Osteoblast (primary cell): ENCODE data around the gene STH. TPM values are rescaled to one million over a fixed set of nuclear protein-coding genes. Genes with fewer than 3 reads are reported as not detected.
"Not testable (repeated sequence)": the region's sequence is repeated elsewhere in the genome, so short reads cannot be mapped to it uniquely, and the experiment has no call there.

Source experiments
- DNase-seq: peaks from one replicate; pipeline ENCODE4 v3.0.0; 2011; ENCODE audit warnings: low spot score, mixed read lengths; ENCODE audit not compliant: insufficient read length; ENCODE audit errors: missing footprints
- H2AFZ ChIP-seq: 2 replicates; pipeline ENCODE4 v1.6.0; 2011; ENCODE audit warnings: mild to moderate bottlenecking, low read length
- H3K27ac ChIP-seq: 2 replicates; pipeline ENCODE4 v1.5.1; 2011; ENCODE audit warnings: mild to moderate bottlenecking, low read depth, low read length, moderate library complexity
- H3K27me3 ChIP-seq: 2 replicates; pipeline ENCODE4 v1.6.0; 2012; ENCODE audit warnings: mild to moderate bottlenecking, control low read depth, inconsistent platforms, low read length, moderate library complexity; ENCODE audit not compliant: insufficient read depth
- H3K36me3 ChIP-seq: 2 replicates; pipeline ENCODE4 v1.5.1; 2011; ENCODE audit warnings: mild to moderate bottlenecking, low read length, control low read depth, moderate library complexity; ENCODE audit not compliant: insufficient read depth
- H3K4me1 ChIP-seq: 2 replicates; pipeline ENCODE4 v1.5.1; 2011; ENCODE audit warnings: mild to moderate bottlenecking, low read length, control low read depth, moderate library complexity; ENCODE audit not compliant: insufficient read depth
- H3K4me2 ChIP-seq: 2 replicates; pipeline ENCODE4 v1.6.0; 2011; ENCODE audit warnings: mild to moderate bottlenecking, low read length; ENCODE audit not compliant: insufficient read depth
- H3K4me3 ChIP-seq: fragments of 200-600 bp; sonication (generic); 3 replicates; pipeline ENCODE4 v1.5.1; 2012; ENCODE audit warnings: mild to moderate bottlenecking, low read length, inconsistent platforms; ENCODE audit not compliant: insufficient read depth
- H3K79me2 ChIP-seq: 2 replicates; pipeline ENCODE4 v1.6.0; 2012; ENCODE audit warnings: mild to moderate bottlenecking, low read length, control low read depth, inconsistent platforms; ENCODE audit not compliant: insufficient read depth
- H3K9me3 ChIP-seq: 2 replicates; pipeline ENCODE4 v1.5.1; 2011; ENCODE audit warnings: low read depth, low read length, control low read depth
- H4K20me1 ChIP-seq: 2 replicates; pipeline ENCODE4 v1.6.0; 2012; ENCODE audit warnings: mild to moderate bottlenecking, low read length, control low read depth; ENCODE audit not compliant: insufficient read depth
- total RNA-seq: library from RNA; depleted of rRNA; stranded (reverse); fragments of >200 nt; gene quantifications from 2 replicates; pipeline ENCODE4 v1.2.3, GENCODE V29; 2012
- TF ChIP-seq, protein P1 (sequence below): IDR thresholded peaks from 2 replicates; pipeline ENCODE4 v1.5.1; 2011; ENCODE audit warnings: mild to moderate bottlenecking, low read depth, low read length, moderate library complexity; ENCODE audit errors: extremely low read depth

The STH gene
- total RNA-seq, 1 donor, result not detected

DNA sequence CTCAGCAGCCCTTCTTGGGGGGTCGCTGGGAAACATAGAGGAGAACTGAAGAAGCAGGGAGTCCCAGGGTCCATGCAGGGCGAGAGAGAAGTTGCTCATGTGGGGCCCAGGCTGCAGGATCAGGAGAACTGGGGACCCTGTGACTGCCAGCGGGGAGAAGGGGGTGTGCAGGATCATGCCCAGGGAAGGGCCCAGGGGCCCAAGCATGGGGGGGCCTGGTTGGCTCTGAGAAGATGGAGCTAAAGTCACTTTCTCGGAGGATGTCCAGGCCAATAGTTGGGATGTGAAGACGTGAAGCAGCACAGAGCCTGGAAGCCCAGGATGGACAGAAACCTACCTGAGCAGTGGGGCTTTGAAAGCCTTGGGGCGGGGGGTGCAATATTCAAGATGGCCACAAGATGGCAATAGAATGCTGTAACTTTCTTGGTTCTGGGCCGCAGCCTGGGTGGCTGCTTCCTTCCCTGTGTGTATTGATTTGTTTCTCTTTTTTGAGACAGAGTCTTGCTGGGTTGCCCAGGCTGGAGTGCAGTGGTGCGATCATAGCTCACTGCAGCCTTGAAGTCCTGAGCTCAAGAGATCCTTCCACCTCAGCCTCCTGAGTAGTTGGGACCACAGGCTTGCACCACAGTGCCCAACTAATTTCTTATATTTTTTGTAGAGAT, 3.4 kb downstream of the STH start:
- Histone ChIP-seq H3K79me2 (no peaks in the 10 kb centered on the region), H3K27ac (no peak overlapping the region), H2AFZ (no peak overlapping the region), H3K36me3 (no peaks in the 10 kb centered on the region), H3K27me3 (no peaks in the 10 kb centered on the region), H3K4me3 (no peak overlapping the region), H3K9me3 (no peaks in the 10 kb centered on the region), H4K20me1 (no peaks in the 10 kb centered on the region), H3K4me1 (peaks cover 8% of the 10 kb centered on the region), H3K4me2 (no peak overlapping the region)
- TF ChIP-seq, protein P1, sequence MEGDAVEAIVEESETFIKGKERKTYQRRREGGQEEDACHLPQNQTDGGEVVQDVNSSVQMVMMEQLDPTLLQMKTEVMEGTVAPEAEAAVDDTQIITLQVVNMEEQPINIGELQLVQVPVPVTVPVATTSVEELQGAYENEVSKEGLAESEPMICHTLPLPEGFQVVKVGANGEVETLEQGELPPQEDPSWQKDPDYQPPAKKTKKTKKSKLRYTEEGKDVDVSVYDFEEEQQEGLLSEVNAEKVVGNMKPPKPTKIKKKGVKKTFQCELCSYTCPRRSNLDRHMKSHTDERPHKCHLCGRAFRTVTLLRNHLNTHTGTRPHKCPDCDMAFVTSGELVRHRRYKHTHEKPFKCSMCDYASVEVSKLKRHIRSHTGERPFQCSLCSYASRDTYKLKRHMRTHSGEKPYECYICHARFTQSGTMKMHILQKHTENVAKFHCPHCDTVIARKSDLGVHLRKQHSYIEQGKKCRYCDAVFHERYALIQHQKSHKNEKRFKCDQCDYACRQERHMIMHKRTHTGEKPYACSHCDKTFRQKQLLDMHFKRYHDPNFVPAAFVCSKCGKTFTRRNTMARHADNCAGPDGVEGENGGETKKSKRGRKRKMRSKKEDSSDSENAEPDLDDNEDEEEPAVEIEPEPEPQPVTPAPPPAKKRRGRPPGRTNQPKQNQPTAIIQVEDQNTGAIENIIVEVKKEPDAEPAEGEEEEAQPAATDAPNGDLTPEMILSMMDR, result peak; percentile 85
- peak; percentile 95 for DNase-seq

DNA sequence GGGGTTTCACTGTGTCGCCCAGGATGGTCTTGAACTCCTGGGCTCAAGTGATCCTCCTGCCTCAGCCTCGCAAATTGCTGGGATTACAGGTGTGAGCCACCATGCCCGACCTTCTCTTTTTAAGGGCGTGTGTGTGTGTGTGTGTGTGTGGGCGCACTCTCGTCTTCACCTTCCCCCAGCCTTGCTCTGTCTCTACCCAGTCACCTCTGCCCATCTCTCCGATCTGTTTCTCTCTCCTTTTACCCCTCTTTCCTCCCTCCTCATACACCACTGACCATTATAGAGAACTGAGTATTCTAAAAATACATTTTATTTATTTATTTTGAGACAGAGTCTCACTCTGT, 3.9 kb downstream of the STH start:
- Histone ChIP-seq H3K9me3 (no peaks in the 10 kb centered on the region), H3K4me3 (no peak overlapping the region), H3K27me3 (no peaks in the 10 kb centered on the region), H4K20me1 (no peaks in the 10 kb centered on the region), H3K79me2 (no peaks in the 10 kb centered on the region), H2AFZ (no peak overlapping the region), H3K4me1 (peaks cover 4% of the 10 kb centered on the region), H3K4me2 (no peak overlapping the region), H3K36me3 (no peaks in the 10 kb centered on the region), H3K27ac (no peak overlapping the region)
- DNase-seq, result no peak
- TF ChIP-seq, protein P1, result no peak

DNA sequence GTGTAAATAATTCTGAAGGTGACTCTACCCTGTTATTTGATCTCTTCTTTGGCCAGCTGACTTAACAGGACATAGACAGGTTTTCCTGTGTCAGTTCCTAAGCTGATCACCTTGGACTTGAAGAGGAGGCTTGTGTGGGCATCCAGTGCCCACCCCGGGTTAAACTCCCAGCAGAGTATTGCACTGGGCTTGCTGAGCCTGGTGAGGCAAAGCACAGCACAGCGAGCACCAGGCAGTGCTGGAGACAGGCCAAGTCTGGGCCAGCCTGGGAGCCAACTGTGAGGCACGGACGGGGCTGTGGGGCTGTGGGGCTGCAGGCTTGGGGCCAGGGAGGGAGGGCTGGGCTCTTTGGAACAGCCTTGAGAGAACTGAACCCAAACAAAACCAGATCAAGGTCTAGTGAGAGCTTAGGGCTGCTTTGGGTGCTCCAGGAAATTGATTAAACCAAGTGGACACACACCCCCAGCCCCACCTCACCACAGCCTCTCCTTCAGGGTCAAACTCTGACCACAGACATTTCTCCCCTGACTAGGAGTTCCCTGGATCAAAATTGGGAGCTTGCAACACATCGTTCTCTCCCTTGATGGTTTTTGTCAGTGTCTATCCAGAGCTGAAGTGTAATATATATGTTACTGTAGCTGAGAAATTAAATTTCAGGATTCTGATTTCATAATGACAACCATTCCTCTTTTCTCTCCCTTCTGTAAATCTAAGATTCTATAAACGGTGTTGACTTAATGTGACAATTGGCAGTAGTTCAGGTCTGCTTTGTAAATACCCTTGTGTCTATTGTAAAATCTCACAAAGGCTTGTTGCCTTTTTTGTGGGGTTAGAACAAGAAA, 5.1 kb downstream of the STH start:
- H4K20me1 ChIP-seq, result no peaks in the 10 kb centered on the region
- TF ChIP-seq, protein P1, result no peak
- peak overlapping the region; percentile 44 for H2AFZ ChIP-seq
- no peak overlapping the region for H3K4me3 ChIP-seq
- peak; percentile 64 for DNase-seq
- H3K27me3 ChIP-seq, result no peaks in the 10 kb centered on the region
- H3K27ac ChIP-seq, result no peak overlapping the region
- H3K79me2 ChIP-seq, result no peaks in the 10 kb centered on the region
- H3K4me1 ChIP-seq, result peaks cover 3% of the 10 kb centered on the region
- H3K36me3 ChIP-seq, result no peaks in the 10 kb centered on the region
- no peak overlapping the region for H3K4me2 ChIP-seq
- H3K9me3 ChIP-seq, result no peaks in the 10 kb centered on the region

DNA sequence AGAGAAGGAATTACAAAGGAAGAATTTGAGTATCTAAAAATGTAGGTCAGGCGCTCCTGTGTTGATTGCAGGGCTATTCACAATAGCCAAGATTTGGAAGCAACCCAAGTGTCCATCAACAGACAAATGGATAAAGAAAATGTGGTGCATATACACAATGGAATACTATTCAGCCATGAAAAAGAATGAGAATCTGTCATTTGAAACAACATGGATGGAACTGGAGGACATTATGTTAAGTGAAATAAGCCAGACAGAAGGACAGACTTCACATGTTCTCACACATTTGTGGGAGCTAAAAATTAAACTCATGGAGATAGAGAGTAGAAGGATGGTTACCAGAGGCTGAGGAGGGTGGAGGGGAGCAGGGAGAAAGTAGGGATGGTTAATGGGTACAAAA, 7.0 kb downstream of the STH start:
- H3K27ac ChIP-seq, H4K20me1 ChIP-seq, H3K79me2 ChIP-seq, H3K9me3 ChIP-seq, H2AFZ ChIP-seq, H3K36me3 ChIP-seq, H3K4me3 ChIP-seq, H3K4me1 ChIP-seq, H3K4me2 ChIP-seq, H3K27me3 ChIP-seq: not testable (repeated sequence)
- peak; percentile 39 for DNase-seq
